ENCODE data around the gene MRPL19. TPM values are rescaled to one million over a fixed set of nuclear protein-coding genes. Genes with fewer than 3 reads are reported as not detected.

The MRPL19 gene
- total RNA-seq, 1 experiment from 2014 or later, result 73.0 TPM

GRCh38 chr2:75647771-75648170 is 1.2 kb downstream of the MRPL19 start:
- H3K4me3 Mint-ChIP-seq, result peak overlapping the region; percentile 90 to 94
- no peaks in the 10 kb centered on the region for H3K9me3 Mint-ChIP-seq
- DNase-seq, result no peak
- H4K8ac ChIP-seq (replicated peaks; ENCODE audit: insufficient read length, low read depth, low read length), result no peak overlapping the region
- no peak overlapping the region for H2AK5ac ChIP-seq (ENCODE audit: insufficient read length, low read length)
- no peak overlapping the region for H3K27ac ChIP-seq (ENCODE audit: insufficient read length, low read depth, low read length)
- H3T11ph ChIP-seq (ENCODE audit: low read length), result no peak overlapping the region
- H4K91ac ChIP-seq (ENCODE audit: insufficient read length, low read depth, low read length), result no peak overlapping the region
- H3K56ac ChIP-seq (ENCODE audit: insufficient read length, low read depth, low read length), result no peak overlapping the region
- peak overlapping the region; percentile 39 for H3K4me2 ChIP-seq (ENCODE audit: insufficient read depth, insufficient read length, low read length)
- H3K18ac ChIP-seq (ENCODE audit: insufficient read length, low read depth, low read length), result no peak overlapping the region
- no peak overlapping the region for H2BK12ac ChIP-seq (ENCODE audit: insufficient read length, low read depth, low read length)
- H3K9ac ChIP-seq (ENCODE audit: extremely low read depth, insufficient read length, low read length), result peak overlapping the region; percentile 78
- H4K20me1 ChIP-seq (ENCODE audit: control insufficient read depth, insufficient read depth, insufficient read length), result no peaks in the 10 kb centered on the region
- H3K36me3 Mint-ChIP-seq (ENCODE audit: insufficient read depth in 1 of 3, low read depth in 3 of 3), result peaks cover 21 to 41% (median 40%) of the 10 kb centered on the region in 3 experiments; a peak in 6 of 7 replicates
- H3K79me1 ChIP-seq (ENCODE audit: insufficient read depth, low read depth, low read length, poor library complexity, severe bottlenecking), result no peaks in the 10 kb centered on the region
- no peak overlapping the region for H4K5ac ChIP-seq (ENCODE audit: insufficient read length, low read depth, low read length)
- no peak overlapping the region for H2BK120ac ChIP-seq (ENCODE audit: low read depth, low read length, poor library complexity, severe bottlenecking)
- TF ChIP-seq CTCF (conservative IDR thresholded peaks at IDR 0.05), result no peak
- H3K27me3 Mint-ChIP-seq (ENCODE audit: low read depth), result no peaks in the 10 kb centered on the region
- no peaks in the 10 kb centered on the region for H3K79me2 ChIP-seq (ENCODE audit: insufficient read depth, low read length)
- H3K27me3 ChIP-seq (ENCODE audit: insufficient read depth, low read length), result no peaks in the 10 kb centered on the region
- H3K4me1 ChIP-seq (ENCODE audit: insufficient read depth, low read length), result no peaks in the 10 kb centered on the region
- no peak overlapping the region for H3K14ac ChIP-seq (ENCODE audit: insufficient read depth, low read length)
- H3K4me1 Mint-ChIP-seq, result peaks cover 2 to 9% of the 10 kb centered on the region in 2 experiments; a peak in 1 of 4 replicates
- no peak overlapping the region for H3K23ac ChIP-seq (ENCODE audit: insufficient read length, low read depth, low read length)
- H2BK20ac ChIP-seq (ENCODE audit: low read depth, low read length, poor library complexity, severe bottlenecking), result no peak overlapping the region
- no peak overlapping the region for H3K4ac ChIP-seq (ENCODE audit: low read depth, low read length)
- H3K23me2 ChIP-seq (ENCODE audit: insufficient read length, low read depth, low read length, poor library complexity, severe bottlenecking), result peaks cover 4% of the 10 kb centered on the region
- H3K9me3 ChIP-seq (ENCODE audit: control insufficient read depth, low read depth, low read length), result no peaks in the 10 kb centered on the region
- no peak overlapping the region; a peak in 1 of 7 replicates for H3K27ac Mint-ChIP-seq
- no peak overlapping the region for H2AFZ ChIP-seq (ENCODE audit: low read length)
- no peak overlapping the region for H2BK15ac ChIP-seq (ENCODE audit: low read depth, low read length)
- no CpG with 5 or more reads among the region's 3 CpGs for WGBS (ENCODE audit: extremely low coverage, insufficient read length, low lambda C conversion rate)
- H2BK5ac ChIP-seq (ENCODE audit: insufficient read length, low read length), result no peak overlapping the region
